ENCODE measurements around the gene RNF39. TPM values are rescaled to one million over a fixed set of nuclear protein-coding genes. Genes with fewer than 3 reads are reported as not detected.
A peak's percentile ranks its signal among the peaks of the same experiment; 100 is the strongest.

RNF39 gene
- polyA plus RNA-seq, 3 donors: 0.04 TPM; not detected in 2

- Histone ChIP-seq H4K20me1 (ENCODE audit: insufficient read depth, low read length) (no peaks in the 10 kb centered on the region), H2AFZ (ENCODE audit: insufficient read depth, low read depth, low read length, poor library complexity, severe bottlenecking) (no peak overlapping the region), H3K9me3 (replicated peaks in 1 of 2; ENCODE audit: control insufficient read depth in 1 of 2, insufficient read depth in 1 of 2, low read length in 2 of 2) (peaks cover 0 to 7% of the 10 kb centered on the region in 2 donors), H3K4me2 (replicated peaks; ENCODE audit: extremely low read depth, low read length, poor library complexity, severe bottlenecking) (no peak overlapping the region), H3K4me1 (ENCODE audit: control insufficient read depth in 1 of 2, insufficient read depth in 2 of 2, low read length in 2 of 2) (peaks cover 27 to 30% of the 10 kb centered on the region in 2 donors), H3K4me3 (replicated peaks in 1 of 3; ENCODE audit: low read depth in 2 of 3, low read length in 3 of 3) (no peak overlapping the region), H3K9ac (ENCODE audit: insufficient read depth, low read length, poor library complexity, severe bottlenecking) (no peak overlapping the region), H3K79me2 (ENCODE audit: insufficient read depth, low read length) (no peaks in the 10 kb centered on the region), H3K27ac (ENCODE audit: low read depth in 1 of 2, low read length in 2 of 2) (no peak overlapping the region), H3K27me3 (ENCODE audit: control insufficient read depth in 2 of 2, insufficient read depth in 2 of 2, low read length in 2 of 2) (peaks cover 44 to 66% of the 10 kb centered on the region in 2 donors), H3K36me3 (replicated peaks in 1 of 2; ENCODE audit: control insufficient read depth in 1 of 2, insufficient read depth in 2 of 2, low read length in 2 of 2) (no peaks in the 10 kb centered on the region)
- no peak for TF ChIP-seq CTCF (IDR thresholded peaks at IDR 0.05)
- Mint-ChIP-seq H3K9me3 (peaks cover 0 to 24% (median 12%) of the 10 kb centered on the region in 7 donors), H3K27ac (no peak overlapping the region), H3K36me3 (peaks cover 11 to 12% of the 10 kb centered on the region in 2 donors), H3K27me3 (ENCODE audit: low read depth in 3 of 3) (peaks cover 65 to 85% (median 68%) of the 10 kb centered on the region in 3 donors), H3K4me1 (peaks cover 29% of the 10 kb centered on the region), H3K4me3 (peak overlapping the region in 1 of 2 donors; percentile 82)
- intact Hi-C loops (cut with micrococcal nuclease): no loop called here
- DNase-seq: no peak
- WGBS (ENCODE audit: insufficient coverage): 53% methylated on average over 2 of the region's 4 CpGs
Measured at GRCh38 chr6:30097902-30098768, 22.6 kb upstream of the RNF39 start.

- whole genome bisulfite sequencing (ENCODE audit: insufficient coverage): 40% methylated on average over 1 of the region's 1 CpG
- Histone ChIP-seq H4K20me1 (ENCODE audit: insufficient read depth, low read length) (no peaks in the 10 kb centered on the region), H3K27me3 (ENCODE audit: control insufficient read depth in 2 of 2, insufficient read depth in 2 of 2, low read length in 2 of 2) (peaks cover 45 to 74% of the 10 kb centered on the region in 2 donors), H2AFZ (ENCODE audit: insufficient read depth, low read depth, low read length, poor library complexity, severe bottlenecking) (no peak overlapping the region), H3K4me1 (ENCODE audit: control insufficient read depth in 1 of 2, insufficient read depth in 2 of 2, low read length in 2 of 2) (peaks cover 16 to 17% of the 10 kb centered on the region in 2 donors), H3K36me3 (replicated peaks in 1 of 2; ENCODE audit: control insufficient read depth in 1 of 2, insufficient read depth in 2 of 2, low read length in 2 of 2) (no peaks in the 10 kb centered on the region), H3K79me2 (ENCODE audit: insufficient read depth, low read length) (no peaks in the 10 kb centered on the region), H3K4me3 (replicated peaks in 1 of 3; ENCODE audit: low read depth in 2 of 3, low read length in 3 of 3) (no peak overlapping the region), H3K4me2 (replicated peaks; ENCODE audit: extremely low read depth, low read length, poor library complexity, severe bottlenecking) (no peak overlapping the region), H3K9me3 (replicated peaks in 1 of 2; ENCODE audit: control insufficient read depth in 1 of 2, insufficient read depth in 1 of 2, low read length in 2 of 2) (peaks cover 0 to 7% of the 10 kb centered on the region in 2 donors), H3K9ac (ENCODE audit: insufficient read depth, low read length, poor library complexity, severe bottlenecking) (no peak overlapping the region), H3K27ac (ENCODE audit: low read depth in 1 of 2, low read length in 2 of 2) (no peak overlapping the region)
- no peak for TF ChIP-seq CTCF (IDR thresholded peaks at IDR 0.05)
- H3K4me1 Mint-ChIP-seq: peaks cover 18% of the 10 kb centered on the region
- intact Hi-C loops (cut with micrococcal nuclease): no loop called here
- peaks cover 67 to 92% (median 75%) of the 10 kb centered on the region in 3 donors for H3K27me3 Mint-ChIP-seq (ENCODE audit: low read depth in 3 of 3)
- peak overlapping the region in 1 of 2 donors; percentile 50 for H3K4me3 Mint-ChIP-seq
- H3K36me3 Mint-ChIP-seq: peaks cover 11 to 12% of the 10 kb centered on the region in 2 donors
- H3K9me3 Mint-ChIP-seq: peaks cover 0 to 21% (median 12%) of the 10 kb centered on the region in 7 donors
- DNase-seq: no peak
- no peak overlapping the region for H3K27ac Mint-ChIP-seq
Measured at GRCh38 chr6:30096829-30097228, 21.3 kb upstream of the RNF39 start.
